IPS-18c (cell line): ENCODE measurements around the gene NDUFB2.
"Not testable (repeated sequence)": the region's sequence is repeated elsewhere in the genome, so short reads cannot be mapped to it uniquely, and the experiment has no call there.

Experiments used
- H3K4me3 ChIP-seq: 2 replicates; pipeline ENCODE4 v1.7.0; 2013; ENCODE audit warnings: low read depth, mild to moderate bottlenecking, low read length, moderate library complexity; ENCODE audit not compliant: insufficient read depth
- H3K9me3 ChIP-seq: one replicate; pipeline ENCODE4 v1.6.1; 2013; ENCODE audit warnings: mild to moderate bottlenecking, low read length, moderate library complexity; ENCODE audit not compliant: control insufficient read depth, insufficient read depth

The NDUFB2 gene

GRCh38 chr7:140708764-140709163, 12.3 kb downstream of the NDUFB2 start:
- H3K9me3 ChIP-seq = not testable (repeated sequence)

GRCh38 chr7:140712392-140712791, 15.9 kb downstream of the NDUFB2 start:
- not testable (repeated sequence) for H3K4me3 ChIP-seq, H3K9me3 ChIP-seq

More at GRCh38 chr7:140708764-140709163, 12.3 kb downstream of the NDUFB2 start:
- H3K4me3 ChIP-seq = not testable (repeated sequence)

GRCh38 chr7:140714331-140715040, 18.0 kb downstream of the NDUFB2 start:
- Histone ChIP-seq H3K4me3 (no peak overlapping the region), H3K9me3 (no peaks in the 10 kb centered on the region)

GRCh38 chr7:140719721-140720120, 23.2 kb downstream of the NDUFB2 start:
- Histone ChIP-seq H3K9me3 (no peaks in the 10 kb centered on the region), H3K4me3 (no peak overlapping the region)

- H3K4me3 ChIP-seq = no peak overlapping the region
- no peaks in the 10 kb centered on the region for H3K9me3 ChIP-seq
Measured at GRCh38 chr7:140722254-140722653, 25.7 kb downstream of the NDUFB2 start.

GRCh38 chr7:140723006-140723405, 26.5 kb downstream of the NDUFB2 start:
- no peaks in the 10 kb centered on the region for H3K9me3 ChIP-seq
- H3K4me3 ChIP-seq = no peak overlapping the region

GRCh38 chr7:140723574-140723973, 27.1 kb downstream of the NDUFB2 start:
- Histone ChIP-seq H3K9me3 (no peaks in the 10 kb centered on the region), H3K4me3 (no peak overlapping the region)

- Histone ChIP-seq H3K4me3 (no peak overlapping the region), H3K9me3 (no peaks in the 10 kb centered on the region)
Measured at GRCh38 chr7:140724706-140725105, 28.2 kb downstream of the NDUFB2 start.

GRCh38 chr7:140726281-140726680, 29.8 kb downstream of the NDUFB2 start:
- Histone ChIP-seq H3K4me3 (no peak overlapping the region), H3K9me3 (no peaks in the 10 kb centered on the region)

- no peak overlapping the region for H3K4me3 ChIP-seq
- no peaks in the 10 kb centered on the region for H3K9me3 ChIP-seq
Measured at GRCh38 chr7:140732416-140732815, 35.9 kb downstream of the NDUFB2 start.

GRCh38 chr7:140734096-140734495, 37.6 kb downstream of the NDUFB2 start:
- H3K9me3 ChIP-seq = no peaks in the 10 kb centered on the region
- H3K4me3 ChIP-seq = no peak overlapping the region

- Histone ChIP-seq H3K4me3 (no peak overlapping the region), H3K9me3 (no peaks in the 10 kb centered on the region)
Measured at GRCh38 chr7:140734729-140735128, 38.2 kb downstream of the NDUFB2 start.

- Histone ChIP-seq H3K9me3 (no peaks in the 10 kb centered on the region), H3K4me3 (no peak overlapping the region)
Measured at GRCh38 chr7:140738280-140738679, 41.8 kb downstream of the NDUFB2 start.

GRCh38 chr7:140743255-140743654, 46.7 kb downstream of the NDUFB2 start:
- not testable (repeated sequence) for H3K9me3 ChIP-seq, H3K4me3 ChIP-seq

GRCh38 chr7:140744005-140744404, 47.5 kb downstream of the NDUFB2 start:
- Histone ChIP-seq H3K4me3 (no peak overlapping the region), H3K9me3 (no peaks in the 10 kb centered on the region)

GRCh38 chr7:140745266-140746058, 49.0 kb downstream of the NDUFB2 start:
- Histone ChIP-seq H3K4me3 (no peak overlapping the region), H3K9me3 (no peaks in the 10 kb centered on the region)

- H3K9me3 ChIP-seq = no peaks in the 10 kb centered on the region
Measured at GRCh38 chr7:140746751-140747150, 50.2 kb downstream of the NDUFB2 start.

GRCh38 chr7:140752533-140752932, 56.0 kb downstream of the NDUFB2 start:
- Histone ChIP-seq H3K4me3 (no peak overlapping the region), H3K9me3 (no peaks in the 10 kb centered on the region)

More at GRCh38 chr7:140746751-140747150, 50.2 kb downstream of the NDUFB2 start:
- no peak overlapping the region for H3K4me3 ChIP-seq
